ENCODE data around the gene CRYL1.
"Not testable (repeated sequence)": the region's sequence is repeated elsewhere in the genome, so short reads cannot be mapped to it uniquely, and the experiment has no call there.

CRYL1 gene

DNA sequence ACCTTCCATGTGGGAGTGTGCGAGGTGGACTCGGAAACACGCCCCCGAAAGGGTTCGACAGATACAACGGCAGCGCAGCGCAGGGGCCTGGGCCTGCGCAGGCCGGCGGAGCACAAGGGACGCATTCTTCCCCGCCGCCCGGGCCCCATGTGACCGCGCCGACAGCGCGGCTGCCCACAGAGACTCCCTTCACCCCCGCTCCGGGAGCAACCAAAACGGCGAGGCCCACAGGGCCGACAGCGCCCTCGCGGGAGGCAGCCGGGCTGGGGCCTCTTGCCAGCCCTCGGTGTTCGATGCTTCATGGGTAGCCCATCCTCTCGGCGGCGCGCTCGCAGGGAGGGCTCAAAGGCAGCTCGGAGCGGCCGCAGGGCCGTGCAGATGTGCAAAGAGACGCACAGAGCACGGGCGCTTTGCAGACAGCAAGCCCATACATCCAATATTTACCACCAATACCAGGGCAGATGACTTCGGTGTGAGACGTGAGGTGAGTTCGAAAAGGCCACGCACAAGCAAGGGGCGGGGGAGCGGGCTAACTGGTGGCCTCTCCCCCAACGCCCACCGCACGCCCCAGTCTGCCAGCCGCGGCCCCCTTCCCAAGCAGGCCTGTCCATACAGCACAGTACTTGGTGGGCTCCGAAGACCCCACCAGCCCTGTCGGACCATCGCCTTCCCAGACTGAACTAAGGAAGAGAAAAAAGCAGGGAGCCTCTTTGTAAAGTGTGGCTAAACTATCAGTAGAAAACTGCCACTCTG is 89.9 kb downstream of the CRYL1 start:
- DNase-seq (ENCODE audit: low read depth in 1 of 2, low spot score in 1 of 2): no peak
- in situ Hi-C loops (cut with HindIII; ENCODE audit: low pct_unique_long_range_greater_than_20kb, low sequenced_read_pairs): no loop called here
- no peak for TF ChIP-seq JUND (IDR thresholded peaks at IDR 0.05; ENCODE audit: low read depth)

DNA sequence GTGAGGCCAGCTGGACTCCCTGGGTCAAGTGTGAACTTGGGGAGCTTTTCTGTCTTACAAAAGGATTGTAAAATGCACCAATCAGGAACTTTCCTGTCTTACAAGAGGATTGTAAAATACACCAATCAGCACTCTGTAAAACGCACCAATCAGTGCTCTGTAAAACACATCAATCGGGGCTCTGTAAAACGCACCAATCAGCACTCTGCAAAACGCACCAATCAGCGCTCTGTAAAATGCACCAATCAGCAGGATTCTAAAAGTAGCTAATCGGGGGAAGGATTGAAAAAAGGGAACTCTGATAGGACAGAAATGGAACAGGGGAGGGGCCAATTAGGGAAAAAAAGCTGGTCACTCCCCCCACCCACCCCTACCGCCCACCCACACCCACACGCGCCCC is 91.4 kb downstream of the CRYL1 start:
- in situ Hi-C loops (cut with HindIII; ENCODE audit: low pct_unique_long_range_greater_than_20kb, low sequenced_read_pairs); DNase-seq (ENCODE audit: low read depth in 1 of 2, low spot score in 1 of 2): not testable (repeated sequence)

DNA sequence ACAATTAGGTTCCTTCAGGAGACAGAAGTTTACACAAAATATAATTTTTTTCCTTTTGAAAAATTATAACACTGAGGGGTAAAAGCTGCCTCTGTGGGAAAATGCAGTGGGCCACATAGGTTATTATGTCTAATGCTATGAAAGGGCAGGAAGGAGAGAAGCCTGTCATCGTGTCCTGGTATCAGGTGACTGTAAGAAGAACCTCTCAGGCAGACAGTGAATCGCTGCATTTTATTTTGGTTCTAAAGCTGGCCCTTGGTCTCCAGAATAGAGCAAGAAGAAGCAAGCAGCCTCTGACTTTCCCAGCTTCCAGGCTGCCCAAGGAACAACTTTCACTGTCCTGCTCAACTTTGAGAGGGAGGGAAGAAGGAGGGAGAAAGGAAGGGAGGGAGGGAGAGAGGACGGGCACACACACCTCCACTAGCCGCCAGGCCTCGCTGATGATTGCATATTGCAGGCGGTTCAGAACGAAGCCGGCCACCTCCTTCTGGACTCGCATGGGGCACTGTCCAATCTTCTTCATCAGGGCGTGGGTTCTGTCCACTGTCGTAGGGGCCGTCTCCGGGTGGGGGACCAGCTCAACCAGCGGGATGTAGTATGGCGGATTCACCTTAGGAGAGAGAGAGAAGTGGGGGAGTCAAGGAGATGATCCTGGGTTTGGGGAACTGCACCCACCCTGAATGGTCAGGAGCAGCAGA is 93.8 kb downstream of the CRYL1 start:
- in situ Hi-C loops (cut with HindIII; ENCODE audit: low pct_unique_long_range_greater_than_20kb, low sequenced_read_pairs): no loop called here
- no peak for DNase-seq (ENCODE audit: low read depth in 1 of 2, low spot score in 1 of 2)
- no peak for TF ChIP-seq JUND (IDR thresholded peaks at IDR 0.05; ENCODE audit: low read depth)

DNA sequence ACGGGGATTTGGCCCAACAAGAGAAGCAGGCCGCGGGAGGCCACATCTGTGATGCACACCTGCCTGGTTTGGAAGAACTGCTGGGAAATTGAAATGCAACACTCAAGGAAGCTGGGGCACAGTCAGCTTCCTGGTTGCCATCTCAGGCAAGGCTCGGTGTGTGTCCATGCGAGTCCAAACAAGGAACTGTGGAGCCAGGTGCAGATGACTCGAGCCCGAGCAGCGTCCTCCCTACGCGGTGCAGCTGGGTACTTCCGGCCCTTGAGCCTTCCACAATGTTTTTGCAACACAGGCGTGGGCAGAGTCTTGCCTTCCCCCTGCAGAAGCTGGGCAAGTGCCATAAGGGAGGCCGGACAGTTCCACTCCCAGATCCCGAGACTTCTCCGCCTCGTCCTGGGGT is 94.6 kb downstream of the CRYL1 start:
- no peak for DNase-seq (ENCODE audit: low read depth in 1 of 2, low spot score in 1 of 2)
- no peak for TF ChIP-seq JUND (IDR thresholded peaks at IDR 0.05; ENCODE audit: low read depth)
- in situ Hi-C loops (cut with HindIII; ENCODE audit: low pct_unique_long_range_greater_than_20kb, low sequenced_read_pairs): no loop called here

DNA sequence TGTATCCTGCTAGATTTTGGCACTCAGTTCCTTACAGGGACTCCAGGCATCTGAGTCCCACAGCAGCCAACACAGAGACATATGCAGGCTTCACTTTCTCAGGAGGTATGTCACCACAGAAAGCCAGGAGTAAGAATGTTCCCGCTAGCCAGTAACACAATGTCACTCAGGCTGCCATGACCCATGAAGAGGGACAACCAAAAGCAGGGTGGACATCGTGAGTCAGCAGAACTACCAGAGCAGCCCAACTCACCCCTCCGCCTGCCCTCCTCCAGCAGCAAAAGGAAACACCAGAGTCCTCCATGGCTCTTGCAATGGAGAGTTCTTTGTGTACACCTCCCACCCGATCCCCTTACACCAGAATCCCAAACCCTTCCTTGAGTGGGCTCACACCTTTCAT is 95.4 kb downstream of the CRYL1 start:
- TF ChIP-seq JUND (IDR thresholded peaks at IDR 0.05; ENCODE audit: low read depth): no peak
- DNase-seq (ENCODE audit: low read depth in 1 of 2, low spot score in 1 of 2): no peak
- in situ Hi-C loops (cut with HindIII; ENCODE audit: low pct_unique_long_range_greater_than_20kb, low sequenced_read_pairs): no loop called here

- TF ChIP-seq JUND (IDR thresholded peaks at IDR 0.05; ENCODE audit: low read depth): no peak
- in situ Hi-C loops (cut with HindIII; ENCODE audit: low pct_unique_long_range_greater_than_20kb, low sequenced_read_pairs): no loop called here
- no peak for DNase-seq (ENCODE audit: low read depth in 1 of 2, low spot score in 1 of 2)
Measured at GRCh38 chr13:20429682-20430081, 96.0 kb downstream of the CRYL1 start.

GRCh38 chr13:20428666-20429644 is 96.7 kb downstream of the CRYL1 start:
- no peak for TF ChIP-seq JUND (IDR thresholded peaks at IDR 0.05; ENCODE audit: low read depth)
- no peak for DNase-seq (ENCODE audit: low read depth in 1 of 2, low spot score in 1 of 2)
- in situ Hi-C loops (cut with HindIII; ENCODE audit: low pct_unique_long_range_greater_than_20kb, low sequenced_read_pairs): no loop called here

DNA sequence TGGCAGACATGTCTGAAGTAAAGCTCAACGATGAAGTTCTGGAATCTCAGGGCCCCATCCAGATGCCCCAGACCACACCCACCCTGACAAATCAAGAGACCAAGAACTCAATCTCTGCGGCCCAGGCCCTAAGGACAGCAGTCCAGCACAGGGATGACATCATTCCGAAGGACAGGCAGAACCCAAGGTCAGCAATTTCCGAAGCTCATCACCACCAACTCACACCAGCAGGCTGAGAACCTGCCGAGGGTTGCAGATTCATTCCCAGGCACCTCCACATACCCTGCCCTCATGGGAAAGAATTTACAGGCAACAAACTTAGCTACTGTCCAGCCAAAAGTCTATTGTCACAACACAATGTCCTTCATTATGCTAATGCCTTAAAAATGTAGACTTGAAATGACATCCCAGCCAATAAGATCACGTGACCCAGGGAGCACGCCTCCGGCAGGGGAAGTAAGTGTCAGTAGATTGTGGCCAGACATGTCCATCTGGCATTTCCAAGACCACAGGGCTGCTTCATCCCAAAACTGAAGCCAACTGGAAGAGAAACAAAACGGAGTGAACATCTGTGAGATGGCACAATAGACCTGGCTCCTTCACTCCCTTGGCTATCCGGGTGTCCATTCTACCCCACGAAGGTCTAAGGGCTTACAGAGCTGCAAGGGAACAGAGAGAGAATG is 98.8 kb downstream of the CRYL1 start:
- no peak for DNase-seq (ENCODE audit: low read depth in 1 of 2, low spot score in 1 of 2)
- TF ChIP-seq JUND (IDR thresholded peaks at IDR 0.05; ENCODE audit: low read depth): no peak
- in situ Hi-C loops (cut with HindIII; ENCODE audit: low pct_unique_long_range_greater_than_20kb, low sequenced_read_pairs): no loop called here

- DNase-seq (ENCODE audit: low read depth in 1 of 2, low spot score in 1 of 2): no peak
- no peak for TF ChIP-seq JUND (IDR thresholded peaks at IDR 0.05; ENCODE audit: low read depth)
- in situ Hi-C loops (cut with HindIII; ENCODE audit: low pct_unique_long_range_greater_than_20kb, low sequenced_read_pairs): no loop called here
Measured at GRCh38 chr13:20425819-20426219, 99.8 kb downstream of the CRYL1 start.

GRCh38 chr13:20424949-20425348 is 100.7 kb downstream of the CRYL1 start:
- no peak for TF ChIP-seq JUND (IDR thresholded peaks at IDR 0.05; ENCODE audit: low read depth)
- DNase-seq (ENCODE audit: low read depth in 1 of 2, low spot score in 1 of 2): no peak
- in situ Hi-C loops (cut with HindIII; ENCODE audit: low pct_unique_long_range_greater_than_20kb, low sequenced_read_pairs): no loop called here

DNA sequence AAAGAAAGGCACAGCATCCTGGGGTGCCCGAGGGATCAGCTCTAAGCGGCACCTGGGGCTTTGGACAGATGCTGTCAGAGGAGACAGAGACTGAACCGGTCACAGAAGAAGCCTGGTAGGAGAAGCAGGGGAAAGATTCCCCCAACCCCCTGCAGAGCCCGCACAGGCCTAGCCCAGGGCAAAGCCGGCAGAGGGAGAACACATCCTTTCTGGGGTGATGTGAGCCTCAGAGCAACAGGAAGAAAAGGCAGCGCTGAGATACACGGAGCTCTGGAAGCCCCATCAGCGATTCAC is 101.2 kb downstream of the CRYL1 start:
- in situ Hi-C loops (cut with HindIII; ENCODE audit: low pct_unique_long_range_greater_than_20kb, low sequenced_read_pairs): no loop called here
- TF ChIP-seq JUND (IDR thresholded peaks at IDR 0.05; ENCODE audit: low read depth): no peak
- DNase-seq (ENCODE audit: low read depth in 1 of 2, low spot score in 1 of 2): no peak

DNA sequence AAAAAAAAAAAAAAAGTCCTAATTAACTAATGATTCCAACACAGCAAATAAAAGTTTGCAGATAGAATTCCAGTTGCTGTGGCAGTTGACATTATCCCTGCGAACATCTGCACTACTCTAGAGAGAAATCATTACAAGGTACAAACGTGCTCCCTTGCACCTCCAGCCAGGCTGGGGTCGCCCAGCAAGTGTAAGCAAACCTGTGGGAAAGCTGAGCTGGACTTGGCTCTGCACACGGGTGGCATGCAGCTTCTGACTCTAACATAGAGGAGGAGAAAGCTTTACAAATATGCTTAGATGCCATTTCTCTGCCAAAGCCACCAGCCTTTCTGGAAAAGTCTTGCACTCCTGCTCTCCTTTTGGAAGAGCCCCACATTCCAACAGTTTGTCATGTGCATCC is 103.3 kb downstream of the CRYL1 start:
- TF ChIP-seq JUND (IDR thresholded peaks at IDR 0.05; ENCODE audit: low read depth): no peak
- no peak for DNase-seq (ENCODE audit: low read depth in 1 of 2, low spot score in 1 of 2)
- in situ Hi-C loops (cut with HindIII; ENCODE audit: low pct_unique_long_range_greater_than_20kb, low sequenced_read_pairs): no loop called here
